GM12865 (cell line): ENCODE measurements around the gene IKZF3.
"Not testable (repeated sequence)": the region's sequence is repeated elsewhere in the genome, so short reads cannot be mapped to it uniquely, and the experiment has no call there.

Experiments
- DNase-seq: peaks from one replicate; pipeline ENCODE4 v3.0.0; 2010; ENCODE audit warnings: low read depth
- H3K4me3 ChIP-seq: 2 replicates; pipeline ENCODE4 v1.5.1; 2011; ENCODE audit warnings: mild to moderate bottlenecking, low read depth, low read length, control low read depth
- TF ChIP-seq, protein P1 (sequence below): IDR thresholded peaks from 2 replicates; pipeline ENCODE4 v1.5.1; 2011; ENCODE audit warnings: low read length, control low read depth, low read depth, inconsistent platforms; ENCODE audit not compliant: insufficient read depth; ENCODE audit errors: missing control alignments

Gene IKZF3

DNA sequence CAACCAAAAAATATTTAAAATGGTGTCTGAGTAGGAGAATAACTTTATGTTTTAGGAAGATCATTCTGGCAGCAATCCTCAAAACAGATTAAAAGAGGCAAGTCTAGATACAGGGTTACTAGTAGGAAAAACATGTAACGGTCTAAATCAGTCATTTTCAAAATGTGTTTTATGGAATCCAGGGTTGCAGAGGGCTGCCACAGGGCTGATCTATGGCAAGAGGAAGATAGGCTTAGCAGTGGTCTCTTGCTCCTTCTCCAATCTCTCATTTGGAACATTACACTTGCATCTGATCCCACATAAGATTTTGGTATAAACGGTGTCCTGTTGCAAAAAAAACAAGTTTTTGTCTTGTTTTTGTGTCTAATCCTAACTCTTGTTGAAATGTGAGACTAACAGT lies 9.2 kb downstream of the IKZF3 start:
- no peak overlapping the region for H3K4me3 ChIP-seq
- DNase-seq = no peak
- TF ChIP-seq, protein P1, sequence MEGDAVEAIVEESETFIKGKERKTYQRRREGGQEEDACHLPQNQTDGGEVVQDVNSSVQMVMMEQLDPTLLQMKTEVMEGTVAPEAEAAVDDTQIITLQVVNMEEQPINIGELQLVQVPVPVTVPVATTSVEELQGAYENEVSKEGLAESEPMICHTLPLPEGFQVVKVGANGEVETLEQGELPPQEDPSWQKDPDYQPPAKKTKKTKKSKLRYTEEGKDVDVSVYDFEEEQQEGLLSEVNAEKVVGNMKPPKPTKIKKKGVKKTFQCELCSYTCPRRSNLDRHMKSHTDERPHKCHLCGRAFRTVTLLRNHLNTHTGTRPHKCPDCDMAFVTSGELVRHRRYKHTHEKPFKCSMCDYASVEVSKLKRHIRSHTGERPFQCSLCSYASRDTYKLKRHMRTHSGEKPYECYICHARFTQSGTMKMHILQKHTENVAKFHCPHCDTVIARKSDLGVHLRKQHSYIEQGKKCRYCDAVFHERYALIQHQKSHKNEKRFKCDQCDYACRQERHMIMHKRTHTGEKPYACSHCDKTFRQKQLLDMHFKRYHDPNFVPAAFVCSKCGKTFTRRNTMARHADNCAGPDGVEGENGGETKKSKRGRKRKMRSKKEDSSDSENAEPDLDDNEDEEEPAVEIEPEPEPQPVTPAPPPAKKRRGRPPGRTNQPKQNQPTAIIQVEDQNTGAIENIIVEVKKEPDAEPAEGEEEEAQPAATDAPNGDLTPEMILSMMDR = no peak

DNA sequence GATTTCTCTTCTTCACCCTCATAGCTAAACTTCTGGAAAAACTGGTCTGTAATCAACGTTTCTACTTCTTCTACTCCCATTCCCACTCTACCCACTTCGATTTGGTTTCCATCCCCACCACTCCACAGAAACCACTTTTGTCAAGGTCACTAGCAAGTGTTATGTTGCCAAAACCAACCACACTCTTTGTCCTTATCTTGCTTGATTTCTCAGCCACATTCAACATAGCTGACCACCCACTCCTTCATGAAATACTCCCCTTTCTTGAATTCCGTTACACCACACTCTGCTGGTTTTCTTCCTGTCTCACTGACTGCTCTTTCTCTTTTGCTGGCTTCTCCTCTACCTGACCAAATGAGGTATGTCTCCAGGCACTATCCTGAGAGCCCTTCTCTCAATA lies 11.9 kb downstream of the IKZF3 start:
- DNase-seq = peak; percentile 46
- no peak overlapping the region for H3K4me3 ChIP-seq
- TF ChIP-seq, protein P1 = no peak

DNA sequence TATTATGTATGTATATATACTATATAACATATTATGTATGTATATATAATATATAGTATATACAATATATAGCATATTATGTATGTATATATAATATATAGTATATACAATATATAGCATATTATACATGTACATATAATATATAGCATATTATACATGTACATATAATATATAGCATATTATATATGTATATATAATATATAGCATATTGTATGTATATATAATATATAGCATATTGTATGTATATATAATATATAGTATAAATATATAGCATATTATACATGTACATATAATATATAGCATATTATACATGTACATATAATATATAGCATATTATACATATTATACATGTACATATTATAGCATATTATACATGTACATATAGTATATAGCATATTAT lies 13.9 kb downstream of the IKZF3 start:
- DNase-seq, H3K4me3 ChIP-seq: not testable (repeated sequence)

DNA sequence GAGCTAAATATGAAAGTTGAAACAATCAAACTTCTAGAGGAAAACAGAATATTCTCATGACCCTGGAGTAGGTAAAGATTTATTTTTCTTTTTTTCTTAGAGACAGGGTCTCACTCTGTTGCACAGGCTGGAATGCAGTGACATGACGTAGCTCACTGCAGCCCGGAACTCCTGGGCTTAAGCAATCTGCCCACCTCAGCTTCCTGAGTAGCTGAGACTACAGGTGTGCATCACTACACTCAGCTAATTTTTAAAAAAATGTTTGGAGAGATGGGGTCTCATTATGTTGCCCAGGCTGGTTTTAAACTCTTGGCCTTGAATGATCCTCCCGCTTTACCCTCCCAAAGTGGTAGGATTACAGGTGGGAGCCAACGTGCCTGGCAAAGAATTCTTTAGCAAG lies 15.5 kb downstream of the IKZF3 start:
- TF ChIP-seq, protein P1 = no peak
- no peak overlapping the region for H3K4me3 ChIP-seq
- DNase-seq = no peak

DNA sequence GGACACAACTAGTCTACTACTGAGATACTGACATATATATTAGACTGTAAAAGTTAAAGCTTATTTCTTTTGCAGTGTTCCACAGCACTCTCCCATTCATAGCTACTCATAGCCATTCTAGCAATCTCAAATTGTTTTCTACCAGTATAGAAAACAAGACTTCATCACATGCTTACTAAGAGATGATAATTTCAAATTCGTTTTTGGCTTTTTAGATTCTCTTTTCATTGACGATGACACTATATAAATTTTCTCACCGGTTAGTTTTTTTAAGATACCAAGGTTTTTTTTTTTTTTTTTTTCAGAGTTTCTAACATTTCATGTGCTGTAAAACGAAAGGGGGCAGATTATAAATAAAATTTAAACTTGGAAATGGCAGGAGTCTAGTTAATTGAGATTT lies 17.9 kb downstream of the IKZF3 start:
- TF ChIP-seq, protein P1 = no peak
- no peak for DNase-seq
- no peak overlapping the region for H3K4me3 ChIP-seq

DNA sequence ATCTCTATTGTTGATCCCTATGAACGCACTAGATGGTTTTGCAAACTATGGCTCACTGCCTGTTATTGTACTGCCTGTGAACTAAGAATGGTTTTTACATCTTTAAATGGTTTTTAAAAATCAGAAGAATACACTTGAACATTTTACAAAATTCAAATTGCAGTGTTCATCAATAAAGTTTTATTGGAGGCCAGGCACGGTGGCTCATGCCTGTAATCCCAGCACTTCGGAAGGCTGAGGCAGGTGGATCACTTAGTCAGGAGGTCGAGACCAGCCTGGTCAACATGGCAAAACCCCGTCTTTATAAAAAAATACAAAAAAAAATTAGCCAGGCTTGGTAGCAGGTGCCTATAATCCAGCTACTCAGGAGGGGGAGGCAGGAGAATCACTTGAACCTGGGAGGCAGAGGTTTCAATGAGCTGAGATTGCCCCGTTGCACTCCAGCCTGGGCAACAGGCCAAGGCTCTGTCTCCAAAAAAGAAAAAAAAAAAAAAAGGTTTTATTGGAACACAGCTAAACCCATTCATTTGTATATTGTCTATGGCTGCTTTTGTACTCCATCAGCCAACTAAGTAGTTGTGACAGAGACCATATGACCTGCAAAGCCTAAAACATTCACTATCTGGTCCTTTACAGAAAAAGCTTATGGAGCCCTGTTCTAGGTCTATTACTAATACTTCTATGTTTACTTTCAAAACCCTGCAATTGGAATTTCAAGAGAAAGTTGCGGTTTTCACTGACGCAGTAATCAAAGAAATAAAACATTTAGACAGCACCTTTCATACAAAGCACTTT lies 18.9 kb downstream of the IKZF3 start:
- H3K4me3 ChIP-seq = no peak overlapping the region
- TF ChIP-seq, protein P1 = no peak
- DNase-seq = no peak

DNA sequence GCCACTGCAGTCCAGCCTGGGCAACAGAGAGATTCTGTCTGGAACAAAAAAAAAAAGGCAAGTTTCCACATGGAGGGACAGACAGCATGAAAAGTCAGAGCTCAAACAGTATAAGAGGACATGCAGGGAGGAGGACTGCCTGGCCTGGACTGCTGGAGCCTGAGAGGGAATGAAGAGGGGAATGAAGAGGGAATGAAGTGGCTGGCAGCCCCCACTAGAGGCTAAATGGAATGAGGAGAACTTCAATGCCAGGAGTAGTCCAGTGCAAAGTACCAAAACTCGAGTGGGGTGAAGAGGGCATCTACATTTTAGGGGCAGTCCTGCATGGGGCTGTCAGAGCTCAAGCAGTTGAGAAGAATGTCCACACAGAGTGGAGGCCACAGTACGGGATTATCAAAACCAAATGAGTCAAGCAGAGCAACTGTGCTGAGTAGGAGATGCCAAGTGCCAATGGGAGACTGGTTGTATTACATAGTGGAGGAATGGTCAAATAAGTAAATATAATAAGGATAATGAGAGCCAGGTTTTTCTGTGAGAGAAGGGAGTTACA lies 22.9 kb downstream of the IKZF3 start:
- TF ChIP-seq, protein P1 = no peak
- DNase-seq = no peak
- no peak overlapping the region for H3K4me3 ChIP-seq
